ENCODE measurements around the gene THSD4.

Gene THSD4

DNA sequence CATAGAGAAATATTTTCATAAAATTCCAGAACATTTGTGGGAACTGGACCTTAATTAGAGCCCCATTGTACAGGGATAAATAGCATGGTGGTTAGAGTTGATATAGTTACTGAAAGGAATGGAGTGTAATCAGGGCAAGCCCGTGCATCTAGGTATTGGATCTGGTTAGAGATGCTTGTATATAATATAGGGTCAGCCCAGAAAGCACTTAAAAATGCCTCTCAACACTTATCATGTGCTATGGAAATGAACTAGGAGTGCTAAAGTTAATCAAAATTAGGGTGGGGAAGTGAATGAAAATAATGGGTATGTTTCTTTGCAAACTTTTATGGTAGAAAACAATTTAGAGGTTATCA is 386.8 kb downstream of the THSD4 start:
- Histone ChIP-seq H3K79me2 (ENCODE audit: insufficient read depth, low read length) (no peaks in the 10 kb centered on the region), H3K9ac (ENCODE audit: low read depth, low read length, poor library complexity, severe bottlenecking) (no peak overlapping the region), H3K4me2 (ENCODE audit: low read depth, low read length, poor library complexity, severe bottlenecking) (no peak overlapping the region), H2AFZ (ENCODE audit: low read length) (no peak overlapping the region), H3K36me3 (ENCODE audit: insufficient read depth, low read length) (no peaks in the 10 kb centered on the region), H3K9me3 (ENCODE audit: insufficient read depth, low read depth, low read length) (0 out of 2 replicates have a peak, but pooled peaks cover 3% of the 10 kb centered on the region), H3K9me2 (replicated peaks; ENCODE audit: low read depth, low read length) (no peaks in the 10 kb centered on the region), H4K20me1 (ENCODE audit: insufficient read depth, low read length, poor library complexity, severe bottlenecking) (no peaks in the 10 kb centered on the region), H3F3A (ENCODE audit: low read depth) (no peaks in the 10 kb centered on the region), H3K4me1 (ENCODE audit: insufficient read depth, low read length, poor library complexity, severe bottlenecking) (no peaks in the 10 kb centered on the region), H3K27me3 (ENCODE audit: insufficient read depth, low read length, poor library complexity, severe bottlenecking) (no peaks in the 10 kb centered on the region), H3K4me3 (ENCODE audit: low read length, poor library complexity, severe bottlenecking) (no peak overlapping the region)
- TF ChIP-seq, protein P1, sequence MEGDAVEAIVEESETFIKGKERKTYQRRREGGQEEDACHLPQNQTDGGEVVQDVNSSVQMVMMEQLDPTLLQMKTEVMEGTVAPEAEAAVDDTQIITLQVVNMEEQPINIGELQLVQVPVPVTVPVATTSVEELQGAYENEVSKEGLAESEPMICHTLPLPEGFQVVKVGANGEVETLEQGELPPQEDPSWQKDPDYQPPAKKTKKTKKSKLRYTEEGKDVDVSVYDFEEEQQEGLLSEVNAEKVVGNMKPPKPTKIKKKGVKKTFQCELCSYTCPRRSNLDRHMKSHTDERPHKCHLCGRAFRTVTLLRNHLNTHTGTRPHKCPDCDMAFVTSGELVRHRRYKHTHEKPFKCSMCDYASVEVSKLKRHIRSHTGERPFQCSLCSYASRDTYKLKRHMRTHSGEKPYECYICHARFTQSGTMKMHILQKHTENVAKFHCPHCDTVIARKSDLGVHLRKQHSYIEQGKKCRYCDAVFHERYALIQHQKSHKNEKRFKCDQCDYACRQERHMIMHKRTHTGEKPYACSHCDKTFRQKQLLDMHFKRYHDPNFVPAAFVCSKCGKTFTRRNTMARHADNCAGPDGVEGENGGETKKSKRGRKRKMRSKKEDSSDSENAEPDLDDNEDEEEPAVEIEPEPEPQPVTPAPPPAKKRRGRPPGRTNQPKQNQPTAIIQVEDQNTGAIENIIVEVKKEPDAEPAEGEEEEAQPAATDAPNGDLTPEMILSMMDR (conservative IDR thresholded peaks at IDR 0.05; ENCODE audit: low read length): no peak
- no peak for TF ChIP-seq EZH2phosphoT487 (IDR thresholded peaks at IDR 0.05; ENCODE audit: borderline replicate concordance)

DNA sequence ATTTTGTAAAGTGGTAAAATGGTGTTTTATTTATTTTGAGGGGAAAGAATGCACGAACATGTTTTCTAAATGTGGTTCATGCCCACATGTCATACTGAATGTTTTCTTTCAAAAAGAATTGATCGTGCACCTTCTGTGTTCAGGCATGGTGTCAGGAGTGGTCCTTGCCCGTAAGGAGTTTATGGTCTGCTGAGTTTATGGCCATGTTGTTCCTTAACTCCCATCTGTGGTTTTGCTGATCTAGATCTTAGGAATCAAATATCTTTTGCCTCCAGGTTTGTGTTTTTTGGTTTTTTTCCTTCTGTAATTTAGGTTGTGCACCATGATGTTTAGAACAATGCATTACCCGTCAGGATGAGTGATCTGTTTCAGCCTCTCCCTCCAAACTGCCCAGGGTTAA is 390.7 kb downstream of the THSD4 start:
- H3K9me2 ChIP-seq (replicated peaks; ENCODE audit: low read depth, low read length): no peaks in the 10 kb centered on the region
- H3K4me3 ChIP-seq (ENCODE audit: low read length, poor library complexity, severe bottlenecking): no peak overlapping the region
- no peaks in the 10 kb centered on the region for H3K9me3 ChIP-seq (ENCODE audit: insufficient read depth, low read depth, low read length)
- H4K20me1 ChIP-seq (ENCODE audit: insufficient read depth, low read length, poor library complexity, severe bottlenecking): no peaks in the 10 kb centered on the region
- H3K4me1 ChIP-seq (ENCODE audit: insufficient read depth, low read length, poor library complexity, severe bottlenecking): no peaks in the 10 kb centered on the region
- no peaks in the 10 kb centered on the region for H3K27me3 ChIP-seq (ENCODE audit: insufficient read depth, low read length, poor library complexity, severe bottlenecking)
- no peak overlapping the region for H3K4me2 ChIP-seq (ENCODE audit: low read depth, low read length, poor library complexity, severe bottlenecking)
- H3K9ac ChIP-seq (ENCODE audit: low read depth, low read length, poor library complexity, severe bottlenecking): no peak overlapping the region
- TF ChIP-seq, protein P1 (conservative IDR thresholded peaks at IDR 0.05; ENCODE audit: low read length): no peak
- TF ChIP-seq EZH2phosphoT487 (IDR thresholded peaks at IDR 0.05; ENCODE audit: borderline replicate concordance): no peak
- no peak overlapping the region for H2AFZ ChIP-seq (ENCODE audit: low read length)
- no peaks in the 10 kb centered on the region for H3K36me3 ChIP-seq (ENCODE audit: insufficient read depth, low read length)
- no peaks in the 10 kb centered on the region for H3K79me2 ChIP-seq (ENCODE audit: insufficient read depth, low read length)
- H3F3A ChIP-seq (ENCODE audit: low read depth): no peaks in the 10 kb centered on the region

DNA sequence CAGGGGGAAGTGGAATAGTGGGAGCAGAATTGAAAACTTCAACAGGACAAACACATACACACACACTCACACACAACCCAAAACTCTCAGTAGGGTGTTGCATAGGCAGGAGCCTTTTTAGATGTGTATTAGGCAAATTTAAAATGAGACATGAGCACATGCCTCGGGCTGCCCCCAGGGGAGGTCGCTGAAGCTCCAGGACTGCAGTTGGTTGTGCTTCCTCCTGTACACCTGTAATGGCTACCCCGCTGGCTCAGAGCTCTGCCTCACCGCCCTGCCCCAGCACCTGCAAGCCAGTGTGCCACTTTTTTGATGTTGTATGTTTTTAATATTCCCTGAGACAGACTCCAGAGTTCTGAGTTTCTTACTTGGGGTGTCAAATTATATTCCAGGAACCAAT is 391.7 kb downstream of the THSD4 start:
- Histone ChIP-seq H3K4me3 (ENCODE audit: low read length, poor library complexity, severe bottlenecking) (no peak overlapping the region), H4K20me1 (ENCODE audit: insufficient read depth, low read length, poor library complexity, severe bottlenecking) (no peaks in the 10 kb centered on the region), H2AFZ (ENCODE audit: low read length) (no peak overlapping the region), H3F3A (ENCODE audit: low read depth) (no peaks in the 10 kb centered on the region), H3K4me2 (ENCODE audit: low read depth, low read length, poor library complexity, severe bottlenecking) (no peak overlapping the region), H3K36me3 (ENCODE audit: insufficient read depth, low read length) (no peaks in the 10 kb centered on the region), H3K27me3 (ENCODE audit: insufficient read depth, low read length, poor library complexity, severe bottlenecking) (no peaks in the 10 kb centered on the region), H3K9me3 (ENCODE audit: insufficient read depth, low read depth, low read length) (no peaks in the 10 kb centered on the region), H3K4me1 (ENCODE audit: insufficient read depth, low read length, poor library complexity, severe bottlenecking) (no peaks in the 10 kb centered on the region), H3K9ac (ENCODE audit: low read depth, low read length, poor library complexity, severe bottlenecking) (no peak overlapping the region), H3K79me2 (ENCODE audit: insufficient read depth, low read length) (no peaks in the 10 kb centered on the region), H3K9me2 (replicated peaks; ENCODE audit: low read depth, low read length) (no peaks in the 10 kb centered on the region)
- no peak for TF ChIP-seq EZH2phosphoT487 (IDR thresholded peaks at IDR 0.05; ENCODE audit: borderline replicate concordance)
- TF ChIP-seq, protein P1 (conservative IDR thresholded peaks at IDR 0.05; ENCODE audit: low read length): no peak

Measured in Loucy (cell line).